Neural progenitor cell (in vitro differentiated cells): Measurements from ENCODE around the gene PTPRG.

Experiments used
- EZH2 ChIP-seq: fragments of 200-600 bp; sonication (generic); IDR thresholded peaks from 2 replicates; pipeline ENCODE4 v1.6.1; 2017; ENCODE audit warnings: antibody characterized with exemption, mild to moderate bottlenecking, moderate library complexity
- TF ChIP-seq, protein P1 (sequence below): fragments of 200-600 bp; sonication (generic); IDR thresholded peaks from 2 replicates; pipeline ENCODE4 v1.5.1; 2017; ENCODE audit warnings: antibody characterized with exemption, mild to moderate bottlenecking

GRCh38 chr3:61927332-61927731 lies 366.0 kb downstream of the PTPRG start:
- TF ChIP-seq, protein P1, sequence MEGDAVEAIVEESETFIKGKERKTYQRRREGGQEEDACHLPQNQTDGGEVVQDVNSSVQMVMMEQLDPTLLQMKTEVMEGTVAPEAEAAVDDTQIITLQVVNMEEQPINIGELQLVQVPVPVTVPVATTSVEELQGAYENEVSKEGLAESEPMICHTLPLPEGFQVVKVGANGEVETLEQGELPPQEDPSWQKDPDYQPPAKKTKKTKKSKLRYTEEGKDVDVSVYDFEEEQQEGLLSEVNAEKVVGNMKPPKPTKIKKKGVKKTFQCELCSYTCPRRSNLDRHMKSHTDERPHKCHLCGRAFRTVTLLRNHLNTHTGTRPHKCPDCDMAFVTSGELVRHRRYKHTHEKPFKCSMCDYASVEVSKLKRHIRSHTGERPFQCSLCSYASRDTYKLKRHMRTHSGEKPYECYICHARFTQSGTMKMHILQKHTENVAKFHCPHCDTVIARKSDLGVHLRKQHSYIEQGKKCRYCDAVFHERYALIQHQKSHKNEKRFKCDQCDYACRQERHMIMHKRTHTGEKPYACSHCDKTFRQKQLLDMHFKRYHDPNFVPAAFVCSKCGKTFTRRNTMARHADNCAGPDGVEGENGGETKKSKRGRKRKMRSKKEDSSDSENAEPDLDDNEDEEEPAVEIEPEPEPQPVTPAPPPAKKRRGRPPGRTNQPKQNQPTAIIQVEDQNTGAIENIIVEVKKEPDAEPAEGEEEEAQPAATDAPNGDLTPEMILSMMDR, result no peak
- no peak for TF ChIP-seq EZH2
